Measurements from ENCODE around the gene PAOX. TPM values are rescaled to one million over a fixed set of nuclear protein-coding genes. Genes with fewer than 3 reads are reported as not detected.

Gene PAOX
- total RNA-seq, 1 experiment from 2014 or later = 1.2 TPM

DNA sequence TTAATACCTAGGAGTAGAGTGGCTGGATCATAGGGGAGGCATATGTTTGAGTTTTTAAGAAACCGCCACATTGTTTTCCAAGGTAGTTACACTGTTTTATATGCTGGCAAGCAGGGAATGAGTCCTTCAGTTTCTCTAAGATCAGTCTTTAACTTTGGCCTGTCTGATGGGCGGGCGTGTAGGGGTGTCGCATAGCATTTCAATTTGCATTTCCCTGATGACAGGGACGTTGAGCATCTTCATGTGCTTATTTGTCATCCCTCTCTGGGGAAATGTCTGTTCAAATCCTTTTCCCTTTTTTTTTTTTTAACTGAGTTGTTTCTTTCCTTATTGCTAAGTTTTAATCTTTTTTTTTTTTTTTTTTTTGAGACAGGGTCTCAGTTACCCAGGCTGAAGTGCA lies 24.7 kb downstream of the PAOX start:
- DNase-seq (ENCODE audit: unreplicated experiment) = no peak
- Mint-ChIP-seq H3K36me3 (ENCODE audit: insufficient read depth, unreplicated experiment) (peaks cover 87% of the 10 kb centered on the region), H3K27ac (ENCODE audit: low read depth, unreplicated experiment) (no peak overlapping the region), H3K9me3 (ENCODE audit: unreplicated experiment) (no peaks in the 10 kb centered on the region), H3K27me3 (ENCODE audit: insufficient read depth, unreplicated experiment) (no peaks in the 10 kb centered on the region), H3K4me1 (ENCODE audit: insufficient read depth, unreplicated experiment) (peaks cover 19% of the 10 kb centered on the region), H3K4me3 (ENCODE audit: unreplicated experiment) (no peak overlapping the region)
- no TSS peak for BruUV-seq (replicated peaks)
- ChIA-PET CTCF (interaction anchor here (1.0 kb wide), 1 partner anchor 74 kb away, joined by 3 read pairs; no protein-coding TSS in a partner anchor), POLR2A (interaction anchor here (2.9 kb wide), 1 partner anchor 10 kb away, joined by 11 read pairs; the partner anchor contains the start of gene MTG1)
- intact Hi-C loops (cut with micrococcal nuclease) = no loop called here
- TF ChIP-seq, protein P1, sequence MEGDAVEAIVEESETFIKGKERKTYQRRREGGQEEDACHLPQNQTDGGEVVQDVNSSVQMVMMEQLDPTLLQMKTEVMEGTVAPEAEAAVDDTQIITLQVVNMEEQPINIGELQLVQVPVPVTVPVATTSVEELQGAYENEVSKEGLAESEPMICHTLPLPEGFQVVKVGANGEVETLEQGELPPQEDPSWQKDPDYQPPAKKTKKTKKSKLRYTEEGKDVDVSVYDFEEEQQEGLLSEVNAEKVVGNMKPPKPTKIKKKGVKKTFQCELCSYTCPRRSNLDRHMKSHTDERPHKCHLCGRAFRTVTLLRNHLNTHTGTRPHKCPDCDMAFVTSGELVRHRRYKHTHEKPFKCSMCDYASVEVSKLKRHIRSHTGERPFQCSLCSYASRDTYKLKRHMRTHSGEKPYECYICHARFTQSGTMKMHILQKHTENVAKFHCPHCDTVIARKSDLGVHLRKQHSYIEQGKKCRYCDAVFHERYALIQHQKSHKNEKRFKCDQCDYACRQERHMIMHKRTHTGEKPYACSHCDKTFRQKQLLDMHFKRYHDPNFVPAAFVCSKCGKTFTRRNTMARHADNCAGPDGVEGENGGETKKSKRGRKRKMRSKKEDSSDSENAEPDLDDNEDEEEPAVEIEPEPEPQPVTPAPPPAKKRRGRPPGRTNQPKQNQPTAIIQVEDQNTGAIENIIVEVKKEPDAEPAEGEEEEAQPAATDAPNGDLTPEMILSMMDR (IDR thresholded peaks at IDR 0.05; ENCODE audit: unreplicated experiment) = no peak

DNA sequence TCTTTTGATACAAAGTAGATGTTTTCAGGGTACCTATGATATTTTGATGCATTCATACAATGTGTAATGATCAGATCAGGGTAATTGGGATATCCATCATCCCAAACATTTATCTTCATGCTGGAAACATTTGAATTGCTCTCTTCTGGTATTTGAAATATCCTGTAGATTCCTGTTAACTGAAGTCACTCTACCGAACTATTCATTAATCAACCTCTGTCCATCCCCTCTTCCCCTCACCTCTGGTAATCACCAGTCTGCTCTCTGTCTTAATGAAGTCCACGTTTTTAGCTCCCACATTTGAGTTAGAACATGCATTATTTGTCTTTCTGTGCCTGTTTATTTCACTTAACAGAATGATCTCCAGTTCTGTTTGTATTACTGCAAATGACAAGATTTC lies 26.2 kb downstream of the PAOX start:
- no peaks in the 10 kb centered on the region for H3K9me3 Mint-ChIP-seq (ENCODE audit: unreplicated experiment)
- BruUV-seq (replicated peaks) = no TSS peak
- POLR2A ChIA-PET = interaction anchor here (2.9 kb wide), 1 partner anchor 11 kb away, joined by 11 read pairs; the partner anchor contains the start of gene MTG1
- H3K4me3 Mint-ChIP-seq (ENCODE audit: unreplicated experiment) = no peak overlapping the region
- intact Hi-C loops (cut with micrococcal nuclease) = no loop called here
- CTCF ChIA-PET = interaction anchor here (1.4 kb wide), 1 partner anchor 98 kb away, joined by 6 read pairs; no protein-coding TSS in a partner anchor
- peaks cover 87% of the 10 kb centered on the region for H3K36me3 Mint-ChIP-seq (ENCODE audit: insufficient read depth, unreplicated experiment)
- H3K27me3 Mint-ChIP-seq (ENCODE audit: insufficient read depth, unreplicated experiment) = no peaks in the 10 kb centered on the region
- TF ChIP-seq, protein P1 (IDR thresholded peaks at IDR 0.05; ENCODE audit: unreplicated experiment) = no peak
- DNase-seq (ENCODE audit: unreplicated experiment) = no peak
- H3K27ac Mint-ChIP-seq (ENCODE audit: low read depth, unreplicated experiment) = no peak overlapping the region
- H3K4me1 Mint-ChIP-seq (ENCODE audit: insufficient read depth, unreplicated experiment) = peaks cover 19% of the 10 kb centered on the region

DNA sequence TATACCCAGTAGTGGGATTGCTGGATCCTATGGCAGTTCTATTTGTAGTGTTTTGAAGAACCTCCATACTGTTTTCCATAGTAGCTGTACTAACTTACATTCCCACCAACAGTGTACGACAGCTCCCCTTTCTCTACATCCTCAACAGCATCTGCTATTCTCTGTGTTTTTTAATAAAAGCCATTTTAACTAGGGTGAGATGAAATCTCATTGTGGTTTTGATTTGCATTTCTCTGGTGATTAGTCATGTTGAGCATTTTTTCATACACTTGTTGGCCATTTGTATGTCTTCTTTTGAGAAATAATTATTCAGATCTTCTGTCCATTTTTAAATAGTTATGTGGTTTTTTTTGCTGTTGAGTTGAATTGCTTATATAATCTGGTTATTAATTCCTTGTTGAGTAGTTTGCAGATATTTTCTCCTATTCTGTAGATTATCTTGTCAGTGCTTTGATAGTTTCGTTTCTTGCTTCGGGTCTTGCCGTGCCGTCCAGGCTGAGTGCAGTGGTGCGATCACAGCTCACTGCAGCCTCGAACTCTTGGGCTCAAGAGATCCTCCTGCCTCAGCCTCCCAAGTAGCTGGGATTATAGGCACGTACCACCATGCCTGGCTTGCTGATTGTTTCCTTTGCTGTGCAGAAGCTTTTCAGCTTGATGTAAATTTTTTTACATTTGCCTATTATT lies 26.9 kb downstream of the PAOX start:
- Mint-ChIP-seq H3K4me3 (ENCODE audit: unreplicated experiment) (no peak overlapping the region), H3K36me3 (ENCODE audit: insufficient read depth, unreplicated experiment) (peaks cover 87% of the 10 kb centered on the region), H3K27me3 (ENCODE audit: insufficient read depth, unreplicated experiment) (no peaks in the 10 kb centered on the region), H3K9me3 (ENCODE audit: unreplicated experiment) (peaks cover 2% of the 10 kb centered on the region), H3K27ac (ENCODE audit: low read depth, unreplicated experiment) (no peak overlapping the region), H3K4me1 (ENCODE audit: insufficient read depth, unreplicated experiment) (peaks cover 19% of the 10 kb centered on the region)
- ChIA-PET POLR2A (interaction anchor here (2.9 kb wide), 1 partner anchor 12 kb away, joined by 11 read pairs; the partner anchor contains the start of gene MTG1), CTCF (interaction anchor here (1.4 kb wide), 1 partner anchor 98 kb away, joined by 6 read pairs; no protein-coding TSS in a partner anchor)
- no TSS peak for BruUV-seq (replicated peaks)
- intact Hi-C loops (cut with micrococcal nuclease) = no loop called here
- DNase-seq (ENCODE audit: unreplicated experiment) = no peak
- TF ChIP-seq, protein P1 (IDR thresholded peaks at IDR 0.05; ENCODE audit: unreplicated experiment) = no peak

DNA sequence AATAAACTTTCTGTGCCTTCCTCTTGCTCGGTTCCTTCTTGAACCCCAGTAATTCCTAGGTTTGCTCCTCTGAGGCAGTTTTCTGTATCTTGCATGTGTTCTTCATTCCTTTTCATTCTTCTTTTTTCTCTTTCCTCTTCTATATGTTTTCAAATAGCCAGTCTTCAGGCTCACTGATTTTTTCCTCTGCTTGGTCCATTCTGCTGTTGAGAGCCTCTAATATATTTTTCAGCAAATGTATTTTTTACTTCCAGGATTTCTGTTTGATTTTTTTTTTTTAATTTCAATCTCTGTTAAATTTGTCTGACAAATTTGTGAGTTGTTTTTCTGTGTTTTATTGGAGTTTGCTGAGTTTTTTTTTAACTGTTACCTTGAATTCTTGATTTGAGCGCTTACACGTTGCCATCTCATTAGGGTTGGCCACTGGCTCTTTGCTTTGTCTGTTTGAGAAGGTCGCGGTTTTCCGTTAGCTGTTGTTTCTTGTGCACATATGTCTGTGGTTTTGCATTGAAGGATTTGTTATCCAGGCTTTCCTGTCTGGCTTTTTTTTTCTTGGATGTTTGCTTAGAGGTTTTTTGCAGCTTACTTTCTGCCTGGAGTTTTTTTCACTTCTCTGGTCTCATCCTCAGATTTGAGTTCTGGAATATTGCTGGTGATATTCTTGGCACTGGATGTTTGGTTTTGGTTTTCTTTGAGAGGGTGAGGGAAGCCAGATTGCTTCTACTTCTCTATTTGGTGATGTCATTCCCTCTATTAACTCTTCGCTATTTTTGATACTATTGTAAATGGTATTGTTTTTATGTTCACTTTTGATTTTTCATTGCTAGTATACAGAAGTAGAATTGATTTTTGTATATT lies 32.7 kb downstream of the PAOX start:
- Mint-ChIP-seq H3K27me3 (ENCODE audit: insufficient read depth, unreplicated experiment) (no peaks in the 10 kb centered on the region), H3K4me1 (ENCODE audit: insufficient read depth, unreplicated experiment) (peaks cover 9% of the 10 kb centered on the region), H3K27ac (ENCODE audit: low read depth, unreplicated experiment) (no peak overlapping the region), H3K9me3 (ENCODE audit: unreplicated experiment) (peaks cover 16% of the 10 kb centered on the region), H3K4me3 (ENCODE audit: unreplicated experiment) (no peak overlapping the region), H3K36me3 (ENCODE audit: insufficient read depth, unreplicated experiment) (peaks cover 95% of the 10 kb centered on the region)
- ChIA-PET CTCF (no interaction called here), POLR2A (interaction anchor here (1.1 to 1.9 kb wide), 2 partner anchors 10 to 25 kb away, joined by 4 to 5 read pairs; no protein-coding TSS in a partner anchor)
- no peak for DNase-seq (ENCODE audit: unreplicated experiment)
- intact Hi-C loops (cut with micrococcal nuclease) = no loop called here
- TF ChIP-seq, protein P1 (IDR thresholded peaks at IDR 0.05; ENCODE audit: unreplicated experiment) = no peak
- BruUV-seq (replicated peaks) = no TSS peak

Data from MCF 10A (cell line).